HepG2 (cell line): ENCODE measurements around the gene SPINDOC. TPM values are rescaled to one million over a fixed set of nuclear protein-coding genes. Genes with fewer than 3 reads are reported as not detected.

ENCODE experiments used
- DR1 ChIP-seq: sonication (generic); formaldehyde crosslinking; IDR thresholded peaks from 2 replicates; pipeline ENCODE4 v1.8.0; 2021; ENCODE audit warnings: mild to moderate bottlenecking, missing genetic modification reagents, inconsistent platforms
- FOXA3 ChIP-seq: IDR thresholded peaks from 2 replicates; pipeline ENCODE4 v1.6.1; 2016; ENCODE audit warnings: missing genetic modification reagents, missing compliant biosample characterization
- NCOA2 ChIP-seq: sonication (generic); formaldehyde crosslinking; IDR thresholded peaks from 2 replicates; pipeline ENCODE4 v1.8.0; 2022; ENCODE audit warnings: inconsistent platforms
- PHB2 ChIP-seq: fragments of 450-650 bp; IDR thresholded peaks from 2 replicates; pipeline ENCODE4 v1.6.1; 2018; ENCODE audit not compliant: partially characterized antibody
- SRSF4 ChIP-seq: fragments of 200-400 bp; formaldehyde crosslinking; IDR thresholded peaks from one replicate; pipeline ENCODE4 v1.6.1; 2018; ENCODE audit warnings: mild to moderate bottlenecking, low read depth, low read length, moderate library complexity; ENCODE audit not compliant: poor library complexity, severe bottlenecking
- TBX2 ChIP-seq: sonication (generic); formaldehyde crosslinking; IDR thresholded peaks from 2 replicates; pipeline ENCODE4 v1.5.0; 2020; ENCODE audit warnings: missing genetic modification reagents, mild to moderate bottlenecking, borderline replicate concordance
- ZNF296 ChIP-seq: sonication (generic); formaldehyde crosslinking; conservative IDR thresholded peaks from 2 replicates; pipeline ENCODE4 v1.5.0; 2020; ENCODE audit warnings: mild to moderate bottlenecking, missing genetic modification reagents
- ZNF75D ChIP-seq: sonication (generic); formaldehyde crosslinking; IDR thresholded peaks from 2 replicates; pipeline ENCODE4 v1.8.1; 2023; ENCODE audit warnings: missing genetic modification reagents, mild to moderate bottlenecking, borderline replicate concordance
- polyA plus RNA-seq, 8 experiments: library from polyadenylated mRNA; depleted of rRNA in 3 of 8; stranded (reverse) in 7 of 8; unstranded in 1 of 8; fragments of >200 nt; fragmentation: Illumina TruSeq in 4 of 8; extraction: Trizol in 4 of 8; gene quantifications; 2 replicates each; pipeline versions ENCODE4 v1.2.1 to v1.2.3, GENCODE V29; 2011 to 2016; ENCODE audit warnings: low read depth in 4 of 8, missing spikeins in 1 of 8, mixed read lengths in 1 of 8; ENCODE audit not compliant: insufficient read depth in 1 of 8
- total RNA-seq, 5 experiments: library from RNA; depleted of rRNA; stranded (reverse); fragments of >200 nt; fragmentation: Illumina TruSeq; extraction: Trizol; gene quantifications; 2 replicates each; pipeline ENCODE4 v1.2.3, GENCODE V29; 2016; ENCODE audit warnings: low read depth in 1 of 5
- TF ChIP-seq, protein P1 (sequence below): sonication (generic); formaldehyde crosslinking; IDR thresholded peaks from 2 replicates; pipeline ENCODE4 v1.9.0; 2022; ENCODE audit warnings: missing genetic modification reagents, mild to moderate bottlenecking, borderline replicate concordance
- TF ChIP-seq, protein P2 (sequence below): sonication (generic); formaldehyde crosslinking; IDR thresholded peaks from 2 replicates; pipeline ENCODE4 v1.5.0; 2020; ENCODE audit warnings: mild to moderate bottlenecking, missing genetic modification reagents, borderline replicate concordance

The SPINDOC gene
- total and polyA plus RNA-seq, 2 of the 13 experiments (the other 11 are each of a cell fraction or from before 2014, with no cell fraction given): 21.4 to 29.9 TPM

DNA sequence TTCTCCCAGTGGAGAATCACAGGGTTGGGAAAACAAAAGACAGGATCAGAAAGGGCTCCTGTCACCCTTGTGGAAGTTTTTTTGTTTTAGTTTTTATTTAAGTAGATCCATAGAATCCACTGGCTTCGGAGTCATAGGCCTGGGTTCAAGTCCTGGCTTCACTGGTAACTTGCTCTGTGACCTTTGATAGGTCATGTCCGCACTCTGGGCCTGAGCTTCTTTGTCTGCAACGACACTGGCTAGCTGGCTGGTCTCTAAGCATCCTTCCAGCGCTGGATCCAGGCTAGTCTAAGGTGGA, 46.0 kb upstream of the SPINDOC start (continued):
- TF ChIP-seq SRSF4: no peak
- TF ChIP-seq FOXA3 (CRISPR knock-in tag): no peak
- TF ChIP-seq, protein P1, sequence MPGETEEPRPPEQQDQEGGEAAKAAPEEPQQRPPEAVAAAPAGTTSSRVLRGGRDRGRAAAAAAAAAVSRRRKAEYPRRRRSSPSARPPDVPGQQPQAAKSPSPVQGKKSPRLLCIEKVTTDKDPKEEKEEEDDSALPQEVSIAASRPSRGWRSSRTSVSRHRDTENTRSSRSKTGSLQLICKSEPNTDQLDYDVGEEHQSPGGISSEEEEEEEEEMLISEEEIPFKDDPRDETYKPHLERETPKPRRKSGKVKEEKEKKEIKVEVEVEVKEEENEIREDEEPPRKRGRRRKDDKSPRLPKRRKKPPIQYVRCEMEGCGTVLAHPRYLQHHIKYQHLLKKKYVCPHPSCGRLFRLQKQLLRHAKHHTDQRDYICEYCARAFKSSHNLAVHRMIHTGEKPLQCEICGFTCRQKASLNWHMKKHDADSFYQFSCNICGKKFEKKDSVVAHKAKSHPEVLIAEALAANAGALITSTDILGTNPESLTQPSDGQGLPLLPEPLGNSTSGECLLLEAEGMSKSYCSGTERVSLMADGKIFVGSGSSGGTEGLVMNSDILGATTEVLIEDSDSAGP: peak; percentile 99; the same call in 1 of the 2 replicates
- TF ChIP-seq TBX2 (CRISPR knock-in tag): no peak
- TF ChIP-seq DR1 (CRISPR knock-in tag): peak; percentile 25; the same call in 1 of the 2 replicates
- no peak for TF ChIP-seq NCOA2
- no peak for TF ChIP-seq PHB2
- no peak for TF ChIP-seq ZNF296
- TF ChIP-seq ZNF75D (CRISPR knock-in tag): no peak
- TF ChIP-seq, protein P2, sequence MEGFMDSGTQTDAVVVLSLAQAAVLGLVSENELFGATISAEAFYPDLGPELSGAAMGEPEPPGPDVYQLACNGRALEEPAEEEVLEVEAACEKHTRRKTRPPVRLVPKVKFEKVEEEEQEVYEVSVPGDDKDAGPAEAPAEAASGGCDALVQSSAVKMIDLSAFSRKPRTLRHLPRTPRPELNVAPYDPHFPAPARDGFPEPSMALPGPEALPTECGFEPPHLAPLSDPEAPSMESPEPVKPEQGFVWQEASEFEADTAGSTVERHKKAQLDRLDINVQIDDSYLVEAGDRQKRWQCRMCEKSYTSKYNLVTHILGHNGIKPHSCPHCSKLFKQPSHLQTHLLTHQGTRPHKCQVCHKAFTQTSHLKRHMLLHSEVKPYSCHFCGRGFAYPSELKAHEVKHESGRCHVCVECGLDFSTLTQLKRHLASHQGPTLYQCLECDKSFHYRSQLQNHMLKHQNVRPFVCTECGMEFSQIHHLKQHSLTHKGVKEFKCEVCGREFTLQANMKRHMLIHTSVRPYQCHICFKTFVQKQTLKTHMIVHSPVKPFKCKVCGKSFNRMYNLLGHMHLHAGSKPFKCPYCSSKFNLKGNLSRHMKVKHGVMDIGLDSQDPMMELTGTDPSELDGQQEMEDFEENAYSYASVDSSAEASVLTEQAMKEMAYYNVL: no peak
- TF ChIP-seq, all 625 proteins: peak for 6
